HEK293 (cell line): Measurements from ENCODE around the gene KLHL29.

Source experiments
- KLF16 ChIP-seq: fragments of 450-650 bp; formaldehyde crosslinking; IDR thresholded peaks from 2 replicates; pipeline ENCODE4 v1.5.1; 2017; ENCODE audit warnings: missing biosample characterization, missing genetic modification characterization
- TCF7L2 ChIP-seq: IDR thresholded peaks from 2 replicates; pipeline ENCODE4 v1.6.1; 2011; ENCODE audit warnings: low read depth, mild to moderate bottlenecking, inconsistent platforms, low read length, moderate library complexity, borderline replicate concordance
- ZBTB21 ChIP-seq: fragments of 450-650 bp; formaldehyde crosslinking; IDR thresholded peaks from 2 replicates; pipeline ENCODE4 v1.5.1; 2017; ENCODE audit warnings: missing biosample characterization, missing genetic modification characterization
- ZNF138 ChIP-seq: fragments of 450-650 bp; formaldehyde crosslinking; IDR thresholded peaks from 2 replicates; pipeline ENCODE4 v1.5.1; 2016; ENCODE audit warnings: missing biosample characterization, missing genetic modification characterization, borderline replicate concordance
- ZNF274 ChIP-seq, 2 experiments: fragments of 200-500 bp in 1 of 2; fragments of 450-650 bp in 1 of 2; sonication (Bioruptor generic) in 1 of 2; formaldehyde crosslinking in 1 of 2; IDR thresholded peaks; 2 replicates each; pipeline versions ENCODE4 v1.5.1 to v1.6.1; 2014 to 2016; ENCODE audit warnings: borderline replicate concordance in 1 of 2, inconsistent platforms in 1 of 2, low read length in 1 of 2, missing biosample characterization in 1 of 2, missing genetic modification characterization in 1 of 2
- ZNF292 ChIP-seq: fragments of 450-650 bp; formaldehyde crosslinking; IDR thresholded peaks from 2 replicates; pipeline ENCODE4 v1.5.1; 2016; ENCODE audit warnings: low read depth, missing biosample characterization, missing genetic modification characterization, borderline replicate concordance
- ZNF747 ChIP-seq: fragments of 450-650 bp; formaldehyde crosslinking; IDR thresholded peaks from 2 replicates; pipeline ENCODE4 v1.5.1; 2016; ENCODE audit warnings: missing biosample characterization, missing genetic modification characterization
- ZNF776 ChIP-seq: fragments of 450-650 bp; formaldehyde crosslinking; IDR thresholded peaks from 2 replicates; pipeline ENCODE4 v1.5.0; 2017; ENCODE audit warnings: missing biosample characterization, missing genetic modification characterization, borderline replicate concordance
- ZNF777 ChIP-seq: fragments of 450-650 bp; formaldehyde crosslinking; IDR thresholded peaks from 2 replicates; pipeline ENCODE4 v1.5.1; 2017; ENCODE audit warnings: missing biosample characterization, missing genetic modification characterization, borderline replicate concordance
- TF ChIP-seq, protein P1 (sequence below): fragments of 450-650 bp; formaldehyde crosslinking; IDR thresholded peaks from 2 replicates; pipeline ENCODE4 v1.5.1; 2016; ENCODE audit warnings: missing biosample characterization, missing genetic modification characterization
- TF ChIP-seq, protein P2 (sequence below): fragments of 450-650 bp; formaldehyde crosslinking; IDR thresholded peaks from 2 replicates; pipeline ENCODE4 v1.5.1; 2016; ENCODE audit warnings: missing biosample characterization, missing genetic modification characterization
- TF ChIP-seq, protein P3 (sequence below): fragments of 450-650 bp; formaldehyde crosslinking; IDR thresholded peaks from 2 replicates; pipeline ENCODE4 v1.5.1; 2016; ENCODE audit warnings: missing biosample characterization, missing genetic modification characterization

DNA sequence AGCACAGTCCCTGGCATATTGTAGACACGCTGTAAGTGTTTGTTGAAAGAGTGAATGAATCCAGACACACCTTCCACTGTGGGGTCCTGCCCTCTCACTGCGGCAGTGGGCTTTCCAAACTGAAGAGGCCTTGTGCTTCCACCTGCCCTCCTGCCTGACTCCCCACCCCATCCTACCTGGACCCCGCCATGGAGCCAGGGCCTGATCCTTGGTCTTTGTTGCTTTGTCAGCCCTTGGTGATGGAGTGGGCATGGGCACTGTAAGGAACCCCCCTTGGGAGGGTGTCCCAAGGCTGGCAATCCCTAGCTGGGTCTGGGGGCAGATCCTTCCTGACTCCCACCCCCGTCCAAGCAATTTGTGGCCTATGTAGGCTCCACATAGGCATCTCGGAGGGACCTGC lies 33.1 kb downstream of the KLHL29 start:
- no peak for TF ChIP-seq ZNF292 (tag by site-specific recombination)
- TF ChIP-seq, protein P1, sequence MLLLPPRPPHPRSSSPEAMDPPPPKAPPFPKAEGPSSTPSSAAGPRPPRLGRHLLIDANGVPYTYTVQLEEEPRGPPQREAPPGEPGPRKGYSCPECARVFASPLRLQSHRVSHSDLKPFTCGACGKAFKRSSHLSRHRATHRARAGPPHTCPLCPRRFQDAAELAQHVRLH = no peak
- TF ChIP-seq, protein P2, sequence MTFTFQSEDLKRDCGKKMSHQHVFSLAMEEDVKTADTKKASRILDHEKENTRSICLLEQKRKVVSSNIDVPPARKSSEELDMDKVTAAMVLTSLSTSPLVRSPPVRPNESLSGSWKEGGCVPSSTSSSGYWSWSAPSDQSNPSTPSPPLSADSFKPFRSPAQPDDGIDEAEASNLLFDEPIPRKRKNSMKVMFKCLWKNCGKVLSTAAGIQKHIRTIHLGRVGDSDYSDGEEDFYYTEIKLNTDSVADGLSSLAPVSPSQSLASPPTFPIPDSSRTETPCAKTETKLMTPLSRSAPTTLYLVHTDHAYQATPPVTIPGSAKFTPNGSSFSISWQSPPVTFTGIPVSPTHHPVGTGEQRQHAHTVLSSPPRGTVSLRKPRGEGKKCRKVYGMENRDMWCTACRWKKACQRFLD = no peak
- TF ChIP-seq, protein P3, sequence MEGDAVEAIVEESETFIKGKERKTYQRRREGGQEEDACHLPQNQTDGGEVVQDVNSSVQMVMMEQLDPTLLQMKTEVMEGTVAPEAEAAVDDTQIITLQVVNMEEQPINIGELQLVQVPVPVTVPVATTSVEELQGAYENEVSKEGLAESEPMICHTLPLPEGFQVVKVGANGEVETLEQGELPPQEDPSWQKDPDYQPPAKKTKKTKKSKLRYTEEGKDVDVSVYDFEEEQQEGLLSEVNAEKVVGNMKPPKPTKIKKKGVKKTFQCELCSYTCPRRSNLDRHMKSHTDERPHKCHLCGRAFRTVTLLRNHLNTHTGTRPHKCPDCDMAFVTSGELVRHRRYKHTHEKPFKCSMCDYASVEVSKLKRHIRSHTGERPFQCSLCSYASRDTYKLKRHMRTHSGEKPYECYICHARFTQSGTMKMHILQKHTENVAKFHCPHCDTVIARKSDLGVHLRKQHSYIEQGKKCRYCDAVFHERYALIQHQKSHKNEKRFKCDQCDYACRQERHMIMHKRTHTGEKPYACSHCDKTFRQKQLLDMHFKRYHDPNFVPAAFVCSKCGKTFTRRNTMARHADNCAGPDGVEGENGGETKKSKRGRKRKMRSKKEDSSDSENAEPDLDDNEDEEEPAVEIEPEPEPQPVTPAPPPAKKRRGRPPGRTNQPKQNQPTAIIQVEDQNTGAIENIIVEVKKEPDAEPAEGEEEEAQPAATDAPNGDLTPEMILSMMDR (tag by site-specific recombination) = no peak
- no peak for TF ChIP-seq ZNF777 (tag by site-specific recombination)
- no peak for TF ChIP-seq KLF16 (tag by site-specific recombination)
- TF ChIP-seq ZBTB21 (tag by site-specific recombination) = no peak
- TF ChIP-seq ZNF747 (tag by site-specific recombination) = no peak
- TF ChIP-seq ZNF776 (tag by site-specific recombination) = no peak
- no peak for TF ChIP-seq ZNF274 (IDR thresholded peaks at IDR 0.05; ENCODE audit: low read length)
- TF ChIP-seq ZNF274 (tag by site-specific recombination; IDR thresholded peaks at IDR 0.05; ENCODE audit: borderline replicate concordance) = no peak
- TF ChIP-seq ZNF138 (tag by site-specific recombination) = no peak
- TF ChIP-seq TCF7L2 = no peak
